A549 (cell line): ENCODE measurements around the gene COL7A1. TPM values are rescaled to one million over a fixed set of nuclear protein-coding genes. Genes with fewer than 3 reads are reported as not detected.

ENCODE experiments used
- ATAC-seq, 2 experiments: fragments of 200-7000 bp in 1 of 2; fragments of >200 bp in 1 of 2; cut with Nextera tagmentation in 1 of 2; cut with Tn5 transposase in 1 of 2; 3 replicates each; pipeline versions ENCODE4 v1.8.0 to v1.9.1; 2018 to 2020; ENCODE audit warnings: mild to moderate bottlenecking in 1 of 2, moderate library complexity in 1 of 2
- CTCF ChIA-PET: fragments of 300-600 bp; sonication (Branson Sonifier 250); formaldehyde crosslinking; extraction: SDS; loops from one replicate; lab custom pipeline; 2021; ENCODE audit warnings: antibody characterized with exemption, inconsistent platforms; lab: Yijun Ruan, JAX
- POLR2A ChIA-PET: fragments of 350-600 bp; formaldehyde crosslinking; extraction: SDS; loops from one replicate; lab custom pipeline; 2021; ENCODE audit warnings: antibody characterized with exemption, inconsistent platforms; lab: Yijun Ruan, JAX
- DNase-seq, 2 experiments: peaks; one replicate each; pipeline versions ENCODE4 v3.0.0 to v3.0.0-alpha.2; 2011 to 2016; ENCODE audit warnings: low read depth in 1 of 2, low spot score in 1 of 2
- FAIRE-seq: peaks from 2 replicates; lab custom pipeline; 2011; peaks lifted over from hg19 to GRCh38; lab: Jason Lieb, UNC
- H3K27ac ChIP-seq, 2 experiments: fragments of >200 bp; sonication (Bioruptor Twin); formaldehyde crosslinking; 3 replicates each; pipeline ENCODE4 v1.5.1; 2016 to 2017
- H3K4me1 ChIP-seq: fragments of >200 bp; sonication (Bioruptor Twin); formaldehyde crosslinking; 3 replicates; pipeline ENCODE4 v1.6.1; 2016
- H3K4me2 ChIP-seq: fragments of >200 bp; sonication (Bioruptor Twin); formaldehyde crosslinking; 3 replicates; pipeline ENCODE4 v1.6.1; 2016
- H3K4me3 ChIP-seq: fragments of >200 bp; sonication (Bioruptor Twin); formaldehyde crosslinking; 3 replicates; pipeline ENCODE4 v1.5.1; 2016
- H3K9me3 ChIP-seq: fragments of >200 bp; sonication (Bioruptor Twin); formaldehyde crosslinking; 3 replicates; pipeline ENCODE4 v1.6.1; 2016
- BHLHE40 ChIP-seq: IDR thresholded peaks from 2 replicates; pipeline ENCODE4 v1.6.1; 2012; ENCODE audit warnings: low read depth, low read length, inconsistent platforms
- CBX8 ChIP-seq: fragments of 200-600 bp; sonication (generic); IDR thresholded peaks from 2 replicates; pipeline ENCODE4 v1.6.1; 2016
- CHD4 ChIP-seq: fragments of 200-600 bp; sonication (generic); IDR thresholded peaks from 2 replicates; pipeline ENCODE4 v1.6.1; 2016; ENCODE audit warnings: antibody characterized with exemption, mild to moderate bottlenecking, borderline replicate concordance
- EP300 ChIP-seq, 2 experiments: fragments of >200 bp; sonication (Bioruptor Twin); formaldehyde crosslinking; IDR thresholded peaks; 2 replicates in 1 of 2; 3 replicates in 1 of 2; pipeline ENCODE4 v1.6.1; 2016 to 2017
- FOSB ChIP-seq: fragments of 250-450 bp; sonication (Bioruptor Pico); IDR thresholded peaks from 2 replicates; pipeline ENCODE4 v1.5.0; 2020; ENCODE audit warnings: mild to moderate bottlenecking, moderate library complexity
- FOSL2 ChIP-seq, 2 experiments: fragments of 450-650 bp in 1 of 2; fragments of >200 bp in 1 of 2; sonication (Bioruptor Twin) in 1 of 2; formaldehyde crosslinking; IDR thresholded peaks; 2 replicates each; pipeline versions ENCODE4 v1.5.0 to v1.6.1; 2016 to 2020; ENCODE audit warnings: mild to moderate bottlenecking in 1 of 2, moderate library complexity in 1 of 2
- FOXS1 ChIP-seq: fragments of 250-450 bp; sonication (Bioruptor Pico); IDR thresholded peaks from 2 replicates; pipeline ENCODE4 v1.5.0; 2020; ENCODE audit warnings: mild to moderate bottlenecking, moderate library complexity
- GATA3 ChIP-seq: IDR thresholded peaks from 2 replicates; pipeline ENCODE4 v1.6.1; 2012; ENCODE audit warnings: borderline replicate concordance
- HDAC2 ChIP-seq: fragments of 200-600 bp; sonication (generic); IDR thresholded peaks from 2 replicates; pipeline ENCODE4 v1.6.1; 2016
- HEYL ChIP-seq: fragments of 250-450 bp; sonication (Bioruptor Pico); IDR thresholded peaks from 2 replicates; pipeline ENCODE4 v1.8.0; 2021; ENCODE audit warnings: mild to moderate bottlenecking, moderate library complexity
- HOXB5 ChIP-seq: fragments of 250-450 bp; sonication (Bioruptor Pico); IDR thresholded peaks from 2 replicates; pipeline ENCODE4 v1.5.0; 2020; ENCODE audit warnings: mild to moderate bottlenecking, moderate library complexity
- KDM1A ChIP-seq: fragments of 200-600 bp; sonication (generic); IDR thresholded peaks from 2 replicates; pipeline ENCODE4 v1.6.1; 2016; ENCODE audit warnings: low read depth, mild to moderate bottlenecking
- MAFK ChIP-seq: fragments of 450-650 bp; IDR thresholded peaks from 2 replicates; pipeline ENCODE4 v1.6.1; 2014; ENCODE audit not compliant: partially characterized antibody
- MAZ ChIP-seq: fragments of 150-350 bp; IDR thresholded peaks from 2 replicates; pipeline ENCODE4 v1.6.1; 2014; ENCODE audit warnings: antibody characterized with exemption, low read depth, low read length, borderline replicate concordance
- MYC ChIP-seq: IDR thresholded peaks from 2 replicates; pipeline ENCODE4 v1.6.1; 2012; ENCODE audit warnings: mild to moderate bottlenecking, inconsistent platforms, low read length, improper control_type of control experiment, borderline replicate concordance
- NR3C1 ChIP-seq: fragments of >200 bp; sonication (Bioruptor Twin); formaldehyde crosslinking; IDR thresholded peaks from 3 replicates; pipeline ENCODE4 v1.6.1; 2017
- POLR2A ChIP-seq: IDR thresholded peaks from 2 replicates; pipeline ENCODE4 v1.6.1; 2012; ENCODE audit warnings: mild to moderate bottlenecking, low read length
- POLR2AphosphoS2 ChIP-seq: conservative IDR thresholded peaks from 2 replicates; pipeline ENCODE4 v1.6.1; 2012; ENCODE audit warnings: low read length, improper control_type of control experiment, inconsistent platforms
- RNF2 ChIP-seq: fragments of 200-600 bp; sonication (generic); IDR thresholded peaks from 2 replicates; pipeline ENCODE4 v1.6.1; 2016; ENCODE audit warnings: low read depth, mild to moderate bottlenecking, antibody characterized with exemption, moderate library complexity, borderline replicate concordance
- SREBF2 ChIP-seq: fragments of 450-650 bp; IDR thresholded peaks from 2 replicates; pipeline ENCODE4 v1.6.1; 2014; ENCODE audit warnings: mild to moderate bottlenecking, moderate library complexity
- TFCP2L1 ChIP-seq: fragments of 250-450 bp; sonication (Bioruptor Pico); IDR thresholded peaks from 2 replicates; pipeline ENCODE4 v1.5.0; 2021; ENCODE audit warnings: mild to moderate bottlenecking
- ZC3H11A ChIP-seq: fragments of 450-650 bp; IDR thresholded peaks from 2 replicates; pipeline ENCODE4 v1.6.1; 2014; ENCODE audit warnings: antibody characterized with exemption, mild to moderate bottlenecking
- ZFP36 ChIP-seq: fragments of 450-650 bp; IDR thresholded peaks from 2 replicates; pipeline ENCODE4 v1.6.1; 2014; ENCODE audit warnings: borderline replicate concordance; ENCODE audit not compliant: partially characterized antibody
- ZNF302 ChIP-seq: fragments of 250-450 bp; sonication (Bioruptor Pico); IDR thresholded peaks from 2 replicates; pipeline ENCODE4 v1.9.0; 2021; ENCODE audit warnings: inconsistent platforms, mild to moderate bottlenecking, moderate library complexity
- ZSCAN20 ChIP-seq: fragments of 250-450 bp; sonication (Bioruptor Pico); IDR thresholded peaks from 2 replicates; pipeline ENCODE4 v1.8.0; 2022; ENCODE audit warnings: mild to moderate bottlenecking, moderate library complexity
- WGBS: methylation state at CpG from one replicate; pipeline ENCODE4 v1.1.6; 2017; ENCODE audit errors: missing lambda C conversion rate; 5-methylcytosine and 5-hydroxymethylcytosine counted together
- polyA plus RNA-seq, 4 experiments: library from polyadenylated mRNA; depleted of rRNA in 3 of 4; stranded (reverse); fragments of >200 nt; fragmentation: RNase III in 1 of 4; extraction: RNeasy Plus Mini Kit Qiagen cat#74134 plus additional on column Dnase treatment in 1 of 4; gene quantifications; 2 replicates in 3 of 4; 3 replicates in 1 of 4; pipeline ENCODE4 v1.2.3, GENCODE V29; 2011 to 2017
- TF ChIP-seq, protein P1 (sequence below): IDR thresholded peaks from 2 replicates; pipeline ENCODE4 v1.6.1; 2012
- TF ChIP-seq, protein P2 (sequence below): fragments of 250-450 bp; sonication (Bioruptor Pico); IDR thresholded peaks from 2 replicates; pipeline ENCODE4 v1.5.0; 2020; ENCODE audit warnings: low read depth, mild to moderate bottlenecking, moderate library complexity
- TF ChIP-seq, protein P3 (sequence below): fragments of >200 bp; sonication (Bioruptor Twin); formaldehyde crosslinking; IDR thresholded peaks from 3 replicates; pipeline ENCODE4 v1.5.1; 2016
- TF ChIP-seq, protein P4 (sequence below): fragments of 200-600 bp; sonication (generic); IDR thresholded peaks from 2 replicates; pipeline ENCODE4 v1.6.1; 2016; ENCODE audit warnings: antibody characterized with exemption, mild to moderate bottlenecking, moderate library complexity

The COL7A1 gene
- polyA plus RNA-seq, 2 of the 4 experiments (the other 2 are of a cell fraction) = 36.5 to 240 TPM

DNA sequence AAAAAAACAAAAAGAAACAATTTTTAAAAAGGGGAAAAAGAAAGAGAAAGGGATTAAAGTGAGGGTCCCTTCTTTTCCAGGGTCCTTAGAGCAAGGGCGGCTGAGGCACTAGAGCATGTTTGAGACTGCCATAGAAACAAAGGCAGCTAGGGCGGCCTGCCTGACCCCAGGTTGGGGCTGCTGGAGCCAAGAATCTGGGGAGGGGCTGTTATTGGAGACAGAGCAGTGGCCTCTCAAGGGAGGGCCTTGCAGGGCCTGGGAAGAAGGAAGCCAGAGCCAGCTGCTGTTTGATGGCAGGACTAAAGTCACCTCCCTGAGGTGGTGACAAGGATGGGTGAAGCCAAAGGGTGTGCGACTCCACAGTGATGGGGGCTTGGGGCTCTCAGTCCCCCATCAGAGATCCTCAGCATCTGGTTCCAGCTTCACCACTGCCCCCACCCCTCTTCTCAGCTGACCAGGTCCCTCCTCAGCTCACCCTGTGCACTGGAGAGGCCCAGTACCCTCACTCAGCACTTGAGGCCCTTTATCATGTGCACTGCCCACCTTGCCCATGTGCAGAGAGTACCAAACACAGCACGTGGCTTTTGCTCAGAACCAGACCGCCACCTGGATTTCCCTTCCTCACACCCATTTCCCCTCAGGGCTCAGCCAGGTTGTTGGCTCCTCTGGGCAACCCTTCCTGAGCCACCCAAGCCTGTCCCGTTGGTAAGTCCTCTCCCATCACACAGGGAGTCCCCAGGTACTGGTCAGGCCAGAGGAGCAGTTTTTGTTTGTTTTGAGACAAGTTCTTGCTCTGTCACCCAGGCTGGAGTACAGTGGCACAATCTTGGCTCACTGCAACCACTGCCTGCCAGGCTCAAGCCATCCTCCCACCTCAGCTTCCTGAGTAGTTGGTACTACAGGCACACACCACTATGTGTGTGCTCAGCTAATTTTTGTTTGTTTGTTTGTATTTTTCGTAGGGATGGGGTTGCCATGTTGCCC lies 24.7 kb upstream of the COL7A1 start:
- Histone ChIP-seq H3K4me3 (no peak overlapping the region), H3K27ac (no peak overlapping the region), H3K9me3 (peaks cover 15% of the 10 kb centered on the region), H3K4me2 (no peak overlapping the region), H3K4me1 (no peaks in the 10 kb centered on the region)
- no peak for DNase-seq
- TF ChIP-seq, protein P1, sequence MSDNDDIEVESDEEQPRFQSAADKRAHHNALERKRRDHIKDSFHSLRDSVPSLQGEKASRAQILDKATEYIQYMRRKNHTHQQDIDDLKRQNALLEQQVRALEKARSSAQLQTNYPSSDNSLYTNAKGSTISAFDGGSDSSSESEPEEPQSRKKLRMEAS = no peak
- TF ChIP-seq FOSL2 (IDR thresholded peaks at IDR 0.05) = no peak
- no peak for TF ChIP-seq FOSL2 (CRISPR knock-in tag; IDR thresholded peaks at IDR 0.05)
- TF ChIP-seq MYC = no peak
- TF ChIP-seq HEYL (CRISPR knock-in tag) = no peak
- TF ChIP-seq POLR2A = no peak
- no peak for TF ChIP-seq GATA3
- TF ChIP-seq BHLHE40 = no peak
- TF ChIP-seq POLR2AphosphoS2 = no peak
- no peak for TF ChIP-seq ZC3H11A
- TF ChIP-seq RNF2 = no peak
- TF ChIP-seq MAZ = no peak
- no peak for TF ChIP-seq CHD4
- no peak for TF ChIP-seq ZNF302 (CRISPR knock-in tag)
- TF ChIP-seq CBX8 = no peak
- no peak for TF ChIP-seq MAFK
- TF ChIP-seq HDAC2 = no peak
- no peak for TF ChIP-seq HOXB5 (CRISPR knock-in tag)
- TF ChIP-seq, protein P2, sequence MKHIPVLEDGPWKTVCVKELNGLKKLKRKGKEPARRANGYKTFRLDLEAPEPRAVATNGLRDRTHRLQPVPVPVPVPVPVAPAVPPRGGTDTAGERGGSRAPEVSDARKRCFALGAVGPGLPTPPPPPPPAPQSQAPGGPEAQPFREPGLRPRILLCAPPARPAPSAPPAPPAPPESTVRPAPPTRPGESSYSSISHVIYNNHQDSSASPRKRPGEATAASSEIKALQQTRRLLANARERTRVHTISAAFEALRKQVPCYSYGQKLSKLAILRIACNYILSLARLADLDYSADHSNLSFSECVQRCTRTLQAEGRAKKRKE (CRISPR knock-in tag) = no peak
- ChIA-PET CTCF (interaction anchor here (0.7 to 3.7 kb wide), 4 partner anchors 10 to 17 kb away, joined by 3 to 17 read pairs (median 3); partner anchors contain the start of genes SLC26A6 and UQCRC1), POLR2A (no interaction called here)
- FAIRE-seq = no peak
- ATAC-seq = no peak
- 83% methylated on average over 7 of the region's 7 CpGs for WGBS

DNA sequence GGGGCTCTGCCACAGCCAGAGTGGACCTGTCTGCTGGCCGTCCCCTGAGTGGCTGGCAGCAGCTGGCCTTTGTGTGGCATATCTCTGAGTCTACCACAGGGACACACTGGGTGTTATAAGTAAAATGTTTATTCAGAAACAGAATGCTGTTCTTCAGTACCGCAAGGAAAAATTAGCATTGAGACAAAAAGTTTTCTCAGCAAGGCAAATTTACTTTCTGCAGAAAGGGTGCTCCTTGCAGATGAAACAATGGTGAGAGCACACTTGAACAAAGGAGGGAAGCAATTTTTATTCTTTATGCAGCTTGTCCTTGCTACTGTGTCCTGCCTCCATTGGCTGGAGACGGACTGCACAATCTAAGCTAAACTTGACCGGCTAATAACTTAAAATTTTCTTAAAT lies 22.4 kb upstream of the COL7A1 start:
- CTCF ChIA-PET = interaction anchor here (1.2 kb wide), 1 partner anchor 19 kb away, joined by 4 read pairs; no protein-coding TSS in a partner anchor
- peaks cover 15% of the 10 kb centered on the region for H3K9me3 ChIP-seq
- no peak overlapping the region for H3K27ac ChIP-seq
- H3K4me1 ChIP-seq = peaks cover 10% of the 10 kb centered on the region; the same call in 2 of the 3 replicates
- FAIRE-seq (no peak), ATAC-seq (no peak), DNase-seq (no peak)
- POLR2A ChIA-PET = no interaction called here
- H3K4me2 ChIP-seq = no peak overlapping the region
- TF ChIP-seq ZSCAN20 (CRISPR knock-in tag) (no peak), EP300 (IDR thresholded peaks at IDR 0.05) (no peak), ZFP36 (no peak), NR3C1 (no peak), SREBF2 (no peak), FOSB (CRISPR knock-in tag) (no peak), POLR2A (no peak), TFCP2L1 (CRISPR knock-in tag) (no peak), KDM1A (no peak), FOXS1 (CRISPR knock-in tag) (no peak)
- TF ChIP-seq, protein P3, sequence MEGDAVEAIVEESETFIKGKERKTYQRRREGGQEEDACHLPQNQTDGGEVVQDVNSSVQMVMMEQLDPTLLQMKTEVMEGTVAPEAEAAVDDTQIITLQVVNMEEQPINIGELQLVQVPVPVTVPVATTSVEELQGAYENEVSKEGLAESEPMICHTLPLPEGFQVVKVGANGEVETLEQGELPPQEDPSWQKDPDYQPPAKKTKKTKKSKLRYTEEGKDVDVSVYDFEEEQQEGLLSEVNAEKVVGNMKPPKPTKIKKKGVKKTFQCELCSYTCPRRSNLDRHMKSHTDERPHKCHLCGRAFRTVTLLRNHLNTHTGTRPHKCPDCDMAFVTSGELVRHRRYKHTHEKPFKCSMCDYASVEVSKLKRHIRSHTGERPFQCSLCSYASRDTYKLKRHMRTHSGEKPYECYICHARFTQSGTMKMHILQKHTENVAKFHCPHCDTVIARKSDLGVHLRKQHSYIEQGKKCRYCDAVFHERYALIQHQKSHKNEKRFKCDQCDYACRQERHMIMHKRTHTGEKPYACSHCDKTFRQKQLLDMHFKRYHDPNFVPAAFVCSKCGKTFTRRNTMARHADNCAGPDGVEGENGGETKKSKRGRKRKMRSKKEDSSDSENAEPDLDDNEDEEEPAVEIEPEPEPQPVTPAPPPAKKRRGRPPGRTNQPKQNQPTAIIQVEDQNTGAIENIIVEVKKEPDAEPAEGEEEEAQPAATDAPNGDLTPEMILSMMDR = no peak
- TF ChIP-seq, protein P2 (CRISPR knock-in tag) = no peak
- TF ChIP-seq, protein P4, sequence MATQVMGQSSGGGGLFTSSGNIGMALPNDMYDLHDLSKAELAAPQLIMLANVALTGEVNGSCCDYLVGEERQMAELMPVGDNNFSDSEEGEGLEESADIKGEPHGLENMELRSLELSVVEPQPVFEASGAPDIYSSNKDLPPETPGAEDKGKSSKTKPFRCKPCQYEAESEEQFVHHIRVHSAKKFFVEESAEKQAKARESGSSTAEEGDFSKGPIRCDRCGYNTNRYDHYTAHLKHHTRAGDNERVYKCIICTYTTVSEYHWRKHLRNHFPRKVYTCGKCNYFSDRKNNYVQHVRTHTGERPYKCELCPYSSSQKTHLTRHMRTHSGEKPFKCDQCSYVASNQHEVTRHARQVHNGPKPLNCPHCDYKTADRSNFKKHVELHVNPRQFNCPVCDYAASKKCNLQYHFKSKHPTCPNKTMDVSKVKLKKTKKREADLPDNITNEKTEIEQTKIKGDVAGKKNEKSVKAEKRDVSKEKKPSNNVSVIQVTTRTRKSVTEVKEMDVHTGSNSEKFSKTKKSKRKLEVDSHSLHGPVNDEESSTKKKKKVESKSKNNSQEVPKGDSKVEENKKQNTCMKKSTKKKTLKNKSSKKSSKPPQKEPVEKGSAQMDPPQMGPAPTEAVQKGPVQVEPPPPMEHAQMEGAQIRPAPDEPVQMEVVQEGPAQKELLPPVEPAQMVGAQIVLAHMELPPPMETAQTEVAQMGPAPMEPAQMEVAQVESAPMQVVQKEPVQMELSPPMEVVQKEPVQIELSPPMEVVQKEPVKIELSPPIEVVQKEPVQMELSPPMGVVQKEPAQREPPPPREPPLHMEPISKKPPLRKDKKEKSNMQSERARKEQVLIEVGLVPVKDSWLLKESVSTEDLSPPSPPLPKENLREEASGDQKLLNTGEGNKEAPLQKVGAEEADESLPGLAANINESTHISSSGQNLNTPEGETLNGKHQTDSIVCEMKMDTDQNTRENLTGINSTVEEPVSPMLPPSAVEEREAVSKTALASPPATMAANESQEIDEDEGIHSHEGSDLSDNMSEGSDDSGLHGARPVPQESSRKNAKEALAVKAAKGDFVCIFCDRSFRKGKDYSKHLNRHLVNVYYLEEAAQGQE = no peak
- WGBS = 87% methylated on average over 4 of the region's 4 CpGs
- H3K4me3 ChIP-seq = no peak overlapping the region
